ENCODE measurements around the gene PERCC1. TPM values are rescaled to one million over a fixed set of nuclear protein-coding genes. Genes with fewer than 3 reads are reported as not detected.

The PERCC1 gene
- total RNA-seq, 2 experiments from 2014 or later = not detected

DNA sequence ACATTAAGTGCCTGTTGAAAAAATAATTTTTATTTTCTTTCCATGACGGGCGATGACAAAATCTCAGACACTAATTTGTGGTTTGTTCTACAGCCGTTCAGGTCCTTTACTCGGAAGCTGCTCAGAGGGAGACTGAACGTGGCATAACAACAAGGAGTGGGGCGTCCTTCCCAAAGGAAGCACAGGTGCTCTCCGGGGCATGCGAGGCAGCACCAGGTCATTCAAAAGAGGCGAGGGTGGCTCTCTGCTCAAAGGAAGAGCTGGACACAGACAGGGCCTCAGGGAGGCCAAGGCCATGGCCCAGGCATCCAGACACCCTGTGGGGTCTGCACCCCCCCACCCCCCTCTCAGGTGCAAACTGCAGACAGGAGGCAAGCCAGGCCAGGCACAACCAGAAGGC, 32.5 kb upstream of the PERCC1 start:
- POLR2A ChIA-PET = no interaction called here
- Mint-ChIP-seq H3K27me3 (no peaks in the 10 kb centered on the region), H3K4me1 (no peaks in the 10 kb centered on the region), H3K36me3 (ENCODE audit: low read depth) (peaks cover 2% of the 10 kb centered on the region), H3K4me3 (no peak overlapping the region), H3K9me3 (no peaks in the 10 kb centered on the region), H3K27ac (no peak overlapping the region)
- CTCF ChIA-PET = no interaction called here
- no peak for DNase-seq

DNA sequence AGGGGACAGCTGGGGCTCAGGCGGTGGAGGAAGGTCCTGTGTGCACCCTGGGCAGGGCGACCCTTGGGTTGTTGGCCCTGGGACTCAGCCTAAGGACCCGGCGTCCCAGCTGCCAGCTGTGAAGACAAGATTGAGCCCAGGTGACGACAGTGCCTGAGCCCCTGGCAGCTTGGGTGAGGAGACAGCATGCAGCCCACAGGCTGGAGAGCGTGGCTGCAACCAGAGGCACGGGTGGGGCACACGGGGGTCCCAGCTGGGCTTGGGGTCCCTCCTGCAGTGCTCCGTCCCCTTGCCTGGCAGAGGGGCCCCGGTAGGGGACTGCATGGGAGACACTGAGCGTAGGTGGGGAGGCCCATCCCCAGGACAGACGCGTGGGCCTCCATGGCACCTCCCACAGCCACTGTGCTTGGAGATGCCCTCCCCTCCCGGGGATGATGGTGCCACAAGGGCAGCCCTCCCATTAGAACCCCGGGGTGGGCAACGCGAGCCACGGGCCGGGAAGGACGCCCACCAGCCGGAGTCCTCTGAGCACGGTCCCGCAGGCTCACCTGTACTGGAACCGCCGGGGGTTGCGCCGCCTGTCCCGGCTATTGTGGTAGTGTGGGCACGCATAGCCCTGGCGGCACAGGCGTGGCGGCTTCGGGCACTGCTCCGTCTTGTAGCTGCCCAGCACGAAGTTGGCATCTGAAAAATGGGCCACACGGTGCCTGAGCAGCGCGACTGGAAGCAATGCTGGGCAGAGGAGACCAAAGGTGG, 31.9 kb upstream of the PERCC1 start:
- Mint-ChIP-seq H3K36me3 (ENCODE audit: low read depth) (peaks cover 2% of the 10 kb centered on the region), H3K27ac (peak overlapping the region; percentile 5), H3K9me3 (no peaks in the 10 kb centered on the region), H3K4me3 (no peak overlapping the region), H3K4me1 (no peaks in the 10 kb centered on the region), H3K27me3 (no peaks in the 10 kb centered on the region)
- ChIA-PET CTCF (no interaction called here), POLR2A (no interaction called here)
- no peak for DNase-seq

DNA sequence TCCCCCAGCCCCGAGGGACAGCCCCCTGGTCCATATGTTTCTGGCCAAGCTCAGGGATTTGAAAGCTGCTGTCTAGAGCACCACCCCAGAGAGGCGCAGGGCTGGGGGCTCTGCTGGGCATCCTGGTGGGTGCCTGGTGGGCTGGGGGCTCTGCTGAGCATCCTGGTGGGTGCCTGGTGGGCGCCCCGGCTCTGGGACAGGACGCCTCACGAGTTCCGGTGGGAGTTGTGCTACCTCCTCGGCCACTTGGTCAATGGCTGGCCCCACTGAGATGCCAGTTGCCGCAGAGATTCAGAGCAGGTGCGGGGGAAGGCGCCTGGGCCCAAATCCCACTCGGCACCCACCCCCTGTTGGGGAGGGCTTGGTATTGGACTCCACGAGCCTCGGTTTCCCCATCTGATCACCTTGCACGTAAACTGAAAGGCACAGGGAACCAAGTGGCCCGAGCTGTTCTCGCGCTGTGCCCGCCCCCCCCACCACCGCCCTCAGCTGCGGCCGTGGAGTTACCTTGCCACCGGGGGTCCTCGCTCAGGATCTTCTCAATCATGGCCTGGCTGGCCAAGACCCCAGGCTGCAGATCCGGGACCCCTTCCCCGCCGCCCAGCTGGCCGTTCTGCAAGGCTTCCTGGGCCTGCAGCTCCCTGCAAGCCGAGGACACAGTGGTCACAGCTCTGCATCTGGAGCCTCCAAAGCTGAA, 29.7 kb upstream of the PERCC1 start:
- H3K9me3 Mint-ChIP-seq = no peaks in the 10 kb centered on the region
- no peaks in the 10 kb centered on the region for H3K4me1 Mint-ChIP-seq
- H3K27me3 Mint-ChIP-seq = no peaks in the 10 kb centered on the region
- CTCF ChIA-PET = interaction anchor here (1.1 kb wide), 1 partner anchor 305 kb away, joined by 3 read pairs; the partner anchor contains the start of gene MAPK8IP3
- H3K27ac Mint-ChIP-seq = no peak overlapping the region
- DNase-seq = no peak
- H3K4me3 Mint-ChIP-seq = no peak overlapping the region
- POLR2A ChIA-PET = no interaction called here
- peaks cover 2% of the 10 kb centered on the region for H3K36me3 Mint-ChIP-seq (ENCODE audit: low read depth)

DNA sequence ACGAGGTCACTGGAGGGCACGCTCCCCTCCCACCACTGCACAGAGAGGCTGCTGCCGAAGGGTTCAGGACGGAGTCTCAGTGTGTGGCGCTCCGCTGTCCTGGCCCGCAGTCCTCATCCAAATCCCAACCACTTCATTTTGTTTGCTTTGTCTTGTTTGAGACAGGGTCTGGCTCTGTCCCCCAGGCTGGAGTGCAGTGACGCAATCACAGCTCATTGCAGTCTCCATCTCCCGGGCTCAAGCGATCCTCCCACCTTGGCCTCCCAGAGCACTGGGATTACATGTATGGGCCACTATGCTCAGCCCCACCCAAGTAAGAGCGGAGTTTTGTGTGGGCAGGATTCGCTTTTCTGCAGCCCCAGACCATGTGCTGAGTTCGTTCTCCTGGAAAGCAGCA, 29.1 kb upstream of the PERCC1 start:
- DNase-seq = no peak
- no peaks in the 10 kb centered on the region for H3K4me1 Mint-ChIP-seq
- CTCF ChIA-PET = interaction anchor here (1.1 kb wide), 1 partner anchor 304 kb away, joined by 3 read pairs; the partner anchor contains the start of gene MAPK8IP3
- H3K27me3 Mint-ChIP-seq = no peaks in the 10 kb centered on the region
- no peak overlapping the region for H3K4me3 Mint-ChIP-seq
- no peaks in the 10 kb centered on the region for H3K9me3 Mint-ChIP-seq
- H3K27ac Mint-ChIP-seq = no peak overlapping the region
- H3K36me3 Mint-ChIP-seq (ENCODE audit: low read depth) = peaks cover 2% of the 10 kb centered on the region
- POLR2A ChIA-PET = no interaction called here

DNA sequence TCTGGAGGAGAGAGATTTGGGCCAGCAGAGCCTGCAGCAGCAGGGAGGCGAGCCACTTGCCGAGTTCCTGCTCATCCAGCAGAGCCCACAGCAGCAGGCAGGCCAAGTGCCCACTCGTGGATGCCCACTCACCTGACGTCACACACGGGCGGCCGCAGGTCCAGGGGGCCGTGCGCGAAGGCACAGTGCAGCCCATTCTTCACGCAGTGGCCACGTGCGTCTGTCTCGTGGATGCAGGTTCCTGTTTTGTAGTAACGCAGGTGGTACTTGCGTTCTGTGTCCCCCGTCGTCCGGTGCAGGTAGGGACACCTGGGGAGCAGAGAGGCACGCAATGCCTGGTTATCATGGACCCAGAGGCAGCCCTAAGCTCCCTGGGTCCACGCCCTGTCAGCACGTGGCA, 27.8 kb upstream of the PERCC1 start:
- Mint-ChIP-seq H3K36me3 (ENCODE audit: low read depth) (peaks cover 2% of the 10 kb centered on the region), H3K4me3 (no peak overlapping the region), H3K27me3 (no peaks in the 10 kb centered on the region), H3K27ac (no peak overlapping the region), H3K4me1 (peaks cover 4% of the 10 kb centered on the region), H3K9me3 (no peaks in the 10 kb centered on the region)
- ChIA-PET CTCF (interaction anchor here (1.6 kb wide), 1 partner anchor 26 kb away, joined by 3 read pairs; no protein-coding TSS in a partner anchor), POLR2A (no interaction called here)
- DNase-seq = no peak

DNA sequence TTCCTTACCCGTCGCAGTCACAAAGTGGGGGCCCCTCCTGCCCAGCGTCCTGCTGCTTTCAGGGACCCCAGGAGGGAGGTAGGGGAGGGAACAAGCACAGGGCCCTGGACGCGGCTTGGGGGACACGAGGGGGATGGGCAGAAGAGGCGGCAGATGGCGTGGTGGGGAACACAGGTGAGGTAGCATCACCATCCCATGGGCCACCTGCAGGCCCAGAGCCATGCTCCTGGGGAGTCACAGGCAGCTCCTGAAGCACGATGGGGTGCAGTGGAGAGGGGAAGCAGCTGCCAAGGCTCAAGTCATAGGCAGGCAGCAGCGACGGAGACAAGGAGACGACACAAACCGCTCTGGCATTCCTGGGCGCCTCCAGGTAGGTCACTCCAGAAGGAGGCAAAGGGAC, 27.1 kb upstream of the PERCC1 start:
- CTCF ChIA-PET = interaction anchor here (1.6 kb wide), 1 partner anchor 25 kb away, joined by 3 read pairs; no protein-coding TSS in a partner anchor
- peaks cover 2% of the 10 kb centered on the region for H3K36me3 Mint-ChIP-seq (ENCODE audit: low read depth)

DNA sequence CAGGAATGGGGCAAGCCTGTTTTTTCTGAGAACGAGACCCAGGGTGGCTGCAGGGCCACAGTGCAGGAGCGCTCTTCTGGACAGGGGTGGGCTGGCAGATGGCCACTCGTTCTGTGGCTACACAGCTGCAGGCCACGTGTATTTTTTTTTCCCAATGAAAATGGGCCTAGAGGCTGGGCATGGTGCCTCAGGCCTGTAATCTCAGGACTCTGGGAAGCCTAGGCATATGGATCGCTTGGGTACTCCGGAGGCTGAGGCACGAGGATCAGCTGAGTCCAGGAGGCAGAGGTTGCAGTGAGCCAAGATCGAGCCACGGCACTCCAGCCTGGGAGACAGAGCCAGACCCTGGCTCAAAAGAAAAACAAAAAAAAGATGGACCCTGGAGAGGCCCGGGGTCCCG, 23.1 kb upstream of the PERCC1 start:
- DNase-seq = no peak
- ChIA-PET CTCF (interaction anchor here (0.7 to 1.7 kb wide), 3 partner anchors 9 to 523 kb away, joined by 3 to 4 read pairs (median 4); no protein-coding TSS in a partner anchor), POLR2A (no interaction called here)
- H3K4me3 Mint-ChIP-seq = peak overlapping the region; percentile 61
- H3K9me3 Mint-ChIP-seq = no peaks in the 10 kb centered on the region
- no peaks in the 10 kb centered on the region for H3K27me3 Mint-ChIP-seq
- H3K36me3 Mint-ChIP-seq (ENCODE audit: low read depth) = peaks cover 6% of the 10 kb centered on the region
- peak overlapping the region; percentile 41 for H3K27ac Mint-ChIP-seq
- H3K4me1 Mint-ChIP-seq = peaks cover 14% of the 10 kb centered on the region

More for the DNA sequence above, 27.1 kb upstream of the PERCC1 start:
- DNase-seq = no peak
- POLR2A ChIA-PET = no interaction called here
- Mint-ChIP-seq H3K4me3 (no peak overlapping the region), H3K4me1 (peaks cover 5% of the 10 kb centered on the region), H3K27ac (no peak overlapping the region), H3K9me3 (no peaks in the 10 kb centered on the region), H3K27me3 (no peaks in the 10 kb centered on the region)

DNA sequence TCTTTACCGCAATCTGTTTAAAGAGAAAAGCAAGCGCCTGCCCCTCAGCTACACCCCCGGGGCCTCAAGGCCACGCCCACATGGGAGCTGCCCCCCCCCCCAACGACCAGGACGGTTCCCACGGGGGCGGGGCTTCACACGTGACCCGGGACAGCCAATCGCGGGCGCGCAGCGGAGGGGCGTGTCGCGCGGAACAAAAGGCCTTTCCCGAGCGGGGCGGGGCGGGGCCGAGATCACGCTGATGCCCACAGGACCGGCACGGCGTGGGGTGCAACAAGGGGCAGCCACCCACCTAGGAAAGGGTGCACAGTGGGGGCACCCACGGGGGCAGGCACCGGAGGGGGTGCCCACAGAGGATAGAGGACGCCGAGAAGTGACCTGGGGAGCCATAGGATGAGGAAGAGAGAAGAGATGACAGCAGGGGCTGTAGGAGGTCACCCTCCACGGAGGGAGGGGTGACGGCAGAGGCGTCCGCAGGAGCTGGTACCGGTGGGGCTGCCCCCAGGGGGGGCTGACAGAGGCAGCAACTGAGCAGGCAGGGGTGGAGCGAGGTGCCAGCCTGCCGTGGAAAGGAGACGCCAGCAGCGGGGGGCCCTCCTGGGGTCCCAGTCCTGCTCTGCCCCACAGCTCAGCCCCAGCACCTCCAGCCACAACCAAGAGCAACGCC, 22.6 kb upstream of the PERCC1 start:
- Mint-ChIP-seq H3K9me3 (no peaks in the 10 kb centered on the region), H3K27me3 (no peaks in the 10 kb centered on the region), H3K36me3 (ENCODE audit: low read depth) (peaks cover 4% of the 10 kb centered on the region), H3K4me3 (peak overlapping the region; percentile 61), H3K4me1 (peaks cover 15% of the 10 kb centered on the region), H3K27ac (peak overlapping the region; percentile 19)
- CTCF ChIA-PET = interaction anchor here (0.7 to 1.7 kb wide), 2 partner anchors 12 to 508 kb away, joined by 3 to 4 read pairs; no protein-coding TSS in a partner anchor
- DNase-seq = peak; percentile 93
- POLR2A ChIA-PET = no interaction called here

DNA sequence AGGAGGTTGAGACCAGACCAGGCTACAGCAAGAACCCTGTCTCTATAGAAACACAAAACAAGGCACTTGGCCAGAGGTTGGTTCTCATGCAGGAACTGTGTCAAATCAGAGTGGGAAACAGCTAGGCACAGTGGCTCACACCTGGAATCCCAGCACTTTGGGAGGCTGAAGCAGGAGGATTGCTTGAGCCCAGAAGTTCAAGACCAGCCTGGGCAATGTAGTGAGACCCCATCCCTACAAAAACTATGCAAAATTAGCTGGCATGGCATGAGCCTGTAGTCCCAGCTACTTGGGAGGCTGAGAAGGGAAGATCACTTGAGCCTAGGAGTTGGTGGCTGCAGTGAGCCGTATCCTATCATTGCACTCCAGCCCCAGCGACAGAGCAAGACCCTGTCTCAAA, 18.0 kb upstream of the PERCC1 start:
- no peaks in the 10 kb centered on the region for H3K9me3 Mint-ChIP-seq
- peak overlapping the region; percentile 31 for H3K27ac Mint-ChIP-seq
- H3K4me1 Mint-ChIP-seq = peaks cover 23% of the 10 kb centered on the region
- H3K4me3 Mint-ChIP-seq = peak overlapping the region; percentile 27
- ChIA-PET POLR2A (no interaction called here), CTCF (interaction anchor here (0.7 to 1.1 kb wide), 3 partner anchors 22 to 196 kb away, joined by 3 read pairs; no protein-coding TSS in a partner anchor)
- no peaks in the 10 kb centered on the region for H3K27me3 Mint-ChIP-seq
- no peak for DNase-seq
- peaks cover 4% of the 10 kb centered on the region for H3K36me3 Mint-ChIP-seq (ENCODE audit: low read depth)

DNA sequence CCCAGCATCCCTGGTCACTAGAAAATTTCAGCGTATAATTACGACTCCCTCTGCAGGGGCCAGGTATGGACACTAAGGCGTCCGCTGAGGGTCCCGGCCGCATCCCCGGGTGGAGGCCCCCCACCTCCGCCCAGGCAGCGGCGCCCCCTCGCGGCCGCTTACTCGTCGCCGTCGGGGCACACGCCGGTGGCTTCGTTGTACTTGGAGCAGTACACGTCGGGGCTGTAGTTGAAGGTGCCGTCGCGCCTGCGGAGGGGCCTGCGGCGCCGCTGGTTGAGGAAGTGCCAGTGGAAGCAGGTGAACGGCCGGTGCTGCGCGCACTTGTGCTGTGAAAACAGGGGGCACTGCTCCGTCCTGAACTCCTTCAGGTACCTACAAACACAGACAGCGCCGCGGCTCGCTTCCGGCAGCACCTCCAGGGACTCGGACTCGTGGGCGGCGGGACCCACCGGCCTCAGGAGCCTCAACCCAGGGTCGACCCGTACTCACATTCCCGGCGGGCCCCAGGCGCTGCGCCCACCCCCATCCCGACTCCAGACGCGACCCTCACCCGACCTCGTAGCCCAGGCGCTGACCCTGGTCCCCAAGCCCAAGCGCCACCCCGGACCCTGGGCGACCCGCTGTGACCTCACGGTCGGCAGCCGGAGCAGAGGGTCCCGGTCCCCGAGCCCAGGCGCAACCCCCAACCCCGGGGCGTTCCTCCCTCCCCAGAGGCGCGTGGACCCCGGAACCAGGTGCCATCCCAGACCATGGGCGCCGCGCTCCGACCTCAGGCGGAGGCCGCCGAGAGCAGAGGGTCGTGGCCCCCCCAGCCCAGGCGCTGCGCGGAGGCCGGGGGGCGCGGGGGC, 17.0 kb upstream of the PERCC1 start:
- Mint-ChIP-seq H3K27ac (peak overlapping the region; percentile 92), H3K9me3 (no peaks in the 10 kb centered on the region), H3K36me3 (ENCODE audit: low read depth) (peaks cover 7% of the 10 kb centered on the region), H3K27me3 (no peaks in the 10 kb centered on the region), H3K4me3 (peak overlapping the region; percentile 81), H3K4me1 (peaks cover 27% of the 10 kb centered on the region)
- peak; percentile 67 for DNase-seq
- ChIA-PET POLR2A (no interaction called here), CTCF (interaction anchor here (0.8 kb wide), 1 partner anchor 60 kb away, joined by 3 read pairs; no protein-coding TSS in a partner anchor)

DNA sequence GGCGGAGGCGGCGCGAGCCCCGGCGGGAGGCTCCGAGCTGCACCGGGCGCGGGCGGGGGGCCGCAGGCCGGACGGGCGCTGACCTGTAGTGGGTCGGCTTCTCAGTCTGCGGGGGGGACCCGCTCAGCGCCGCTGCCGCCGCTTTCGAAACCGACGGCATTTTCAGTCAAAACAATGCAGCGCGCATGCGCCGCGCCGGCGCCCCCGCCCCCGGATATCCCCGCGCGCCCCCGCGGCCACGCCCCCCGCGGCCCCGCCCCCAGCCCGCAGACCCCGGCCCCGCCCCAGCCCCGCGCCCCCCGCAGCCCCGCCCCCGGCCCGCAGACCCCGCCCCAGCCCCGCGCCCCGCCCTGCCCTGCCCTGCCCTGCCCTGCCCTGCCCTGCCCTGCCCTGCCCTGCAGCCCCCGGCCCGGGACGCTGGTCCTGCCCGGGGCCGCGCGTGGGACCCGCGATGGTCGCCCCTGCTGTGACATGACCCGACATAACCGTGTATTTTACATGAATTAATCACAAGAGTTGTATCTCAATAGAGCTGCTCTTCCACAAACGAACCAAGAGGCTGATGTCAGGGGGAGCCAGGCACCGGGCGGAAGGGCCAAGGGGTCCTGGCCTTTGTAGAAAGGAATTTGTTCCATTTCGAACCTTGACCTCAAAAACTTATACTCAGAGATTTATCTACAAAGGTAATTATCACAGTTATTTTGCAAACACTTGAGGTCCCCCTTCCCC, 16.2 kb upstream of the PERCC1 start, which contains the start of gene UNKL:
TSS of gene UNKL (minus strand) at position 173 of the 729 bp plus-strand sequence. CDS start at position 160, 13 bp downstream.
- H3K36me3 Mint-ChIP-seq (ENCODE audit: low read depth) = peaks cover 7% of the 10 kb centered on the region
- peak within 1 kb of the TSS; percentile 81 for H3K4me3 Mint-ChIP-seq
- H3K4me1 Mint-ChIP-seq = peaks cover 27% of the 10 kb centered on the region
- H3K9me3 Mint-ChIP-seq = no peaks in the 10 kb centered on the region
- no peaks in the 10 kb centered on the region for H3K27me3 Mint-ChIP-seq
- CTCF ChIA-PET = interaction anchor here (1.1 to 1.2 kb wide), 2 partner anchors 27 to 52 kb away, joined by 3 to 4 read pairs; no protein-coding TSS in a partner anchor
- peak within 1 kb of the TSS; percentile 92 for H3K27ac Mint-ChIP-seq
- POLR2A ChIA-PET = no interaction called here
- peak; percentile 87 for DNase-seq
